ENCODE measurements around the gene ATP2C1.
A peak's percentile ranks its signal among the peaks of the same experiment; 100 is the strongest.

Gene ATP2C1

GRCh38 chr3:130850044-130850797 is 43.7 kb upstream of the ATP2C1 start:
- peak; percentile 96 for DNase-seq (ENCODE audit: low read depth)
- TF ChIP-seq MYC (IDR thresholded peaks at IDR 0.05; ENCODE audit: low read depth, low read length) (peak; percentile 35), MAX (IDR thresholded peaks at IDR 0.05; ENCODE audit: low read depth, low read length) (peak; percentile 60), POLR2A (IDR thresholded peaks at IDR 0.05; ENCODE audit: extremely low read depth, insufficient read length) (peak; percentile 49), CTCF (IDR thresholded peaks at IDR 0.05; ENCODE audit: low read depth, low read length) (no peak)
- peak overlapping the region; percentile 87 for H3K4me3 ChIP-seq (ENCODE audit: low read depth, low read length)

- peak overlapping the region; percentile 87 for H3K4me3 ChIP-seq (ENCODE audit: low read depth, low read length)
- TF ChIP-seq MYC (IDR thresholded peaks at IDR 0.05; ENCODE audit: low read depth, low read length) (no peak), POLR2A (IDR thresholded peaks at IDR 0.05; ENCODE audit: extremely low read depth, insufficient read length) (no peak), MAX (IDR thresholded peaks at IDR 0.05; ENCODE audit: low read depth, low read length) (no peak), CTCF (IDR thresholded peaks at IDR 0.05; ENCODE audit: low read depth, low read length) (no peak)
- peak; percentile 25 for DNase-seq (ENCODE audit: low read depth)
Measured at GRCh38 chr3:130850843-130851242, 43.0 kb upstream of the ATP2C1 start.

- H3K4me3 ChIP-seq (ENCODE audit: low read depth, low read length) = peak overlapping the region; percentile 87
- DNase-seq (ENCODE audit: low read depth) = peak; percentile 16
- TF ChIP-seq POLR2A (IDR thresholded peaks at IDR 0.05; ENCODE audit: extremely low read depth, insufficient read length) (no peak), CTCF (IDR thresholded peaks at IDR 0.05; ENCODE audit: low read depth, low read length) (no peak), MAX (IDR thresholded peaks at IDR 0.05; ENCODE audit: low read depth, low read length) (no peak), MYC (IDR thresholded peaks at IDR 0.05; ENCODE audit: low read depth, low read length) (no peak)
Measured at GRCh38 chr3:130851277-130851676, 42.6 kb upstream of the ATP2C1 start.

GRCh38 chr3:130853581-130853980 is 40.3 kb upstream of the ATP2C1 start:
- DNase-seq (ENCODE audit: low read depth) = no peak
- peak overlapping the region; percentile 87 for H3K4me3 ChIP-seq (ENCODE audit: low read depth, low read length)
- no peak for TF ChIP-seq MAX (IDR thresholded peaks at IDR 0.05; ENCODE audit: low read depth, low read length)
- TF ChIP-seq CTCF (IDR thresholded peaks at IDR 0.05; ENCODE audit: low read depth, low read length) = no peak
- TF ChIP-seq POLR2A (IDR thresholded peaks at IDR 0.05; ENCODE audit: extremely low read depth, insufficient read length) = no peak
- no peak for TF ChIP-seq MYC (IDR thresholded peaks at IDR 0.05; ENCODE audit: low read depth, low read length)

- H3K4me3 ChIP-seq (ENCODE audit: low read depth, low read length) = peak overlapping the region; percentile 87
- TF ChIP-seq CTCF (IDR thresholded peaks at IDR 0.05; ENCODE audit: low read depth, low read length) = no peak
- no peak for TF ChIP-seq POLR2A (IDR thresholded peaks at IDR 0.05; ENCODE audit: extremely low read depth, insufficient read length)
- TF ChIP-seq MAX (IDR thresholded peaks at IDR 0.05; ENCODE audit: low read depth, low read length) = no peak
- TF ChIP-seq MYC (IDR thresholded peaks at IDR 0.05; ENCODE audit: low read depth, low read length) = no peak
- no peak for DNase-seq (ENCODE audit: low read depth)
Measured at GRCh38 chr3:130854208-130854864, 39.5 kb upstream of the ATP2C1 start.

Data from NB4 (cell line).